ENCODE results near the gene MAN2A1.
A peak's percentile ranks its signal among the peaks of the same experiment; 100 is the strongest.

Gene MAN2A1

DNA sequence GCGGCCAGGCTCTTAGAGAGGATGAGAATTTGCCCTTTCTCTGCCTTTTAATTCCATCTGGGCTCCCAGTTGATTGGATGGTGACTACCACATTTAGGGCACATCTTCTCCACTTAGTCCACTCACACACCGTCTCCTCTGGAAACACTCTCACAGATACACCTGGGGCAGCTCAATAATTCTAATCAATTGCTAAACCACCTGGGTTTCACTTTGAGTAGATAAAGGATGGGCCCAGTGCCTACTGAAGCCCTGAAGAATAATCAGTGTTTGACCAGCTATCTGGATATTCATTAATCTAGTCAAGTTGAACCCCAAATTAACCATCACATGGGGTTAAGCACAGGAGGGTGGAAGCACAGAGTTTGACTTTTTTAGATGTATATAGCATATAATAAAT is 19.1 kb downstream of the MAN2A1 start:
- DNase-seq, result no peak

DNA sequence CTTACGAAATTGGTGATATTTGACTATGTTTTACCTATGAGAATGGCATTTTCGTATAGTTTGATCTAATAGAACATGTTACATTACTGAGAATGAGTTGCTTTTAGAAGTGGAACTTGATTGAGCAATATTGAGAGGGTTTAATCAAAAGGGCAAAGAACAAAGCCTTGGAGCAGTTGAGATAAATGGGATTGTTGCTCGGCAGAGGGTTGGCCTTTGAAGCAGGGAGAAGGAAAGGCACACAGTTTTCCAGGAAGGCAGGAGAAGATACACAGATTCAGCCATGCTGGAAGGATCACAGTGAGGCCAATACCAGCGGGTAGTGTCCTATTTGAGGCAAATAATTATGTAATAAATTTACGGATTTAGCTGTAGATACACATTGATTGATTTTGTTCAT is 19.5 kb downstream of the MAN2A1 start:
- DNase-seq, result no peak

DNA sequence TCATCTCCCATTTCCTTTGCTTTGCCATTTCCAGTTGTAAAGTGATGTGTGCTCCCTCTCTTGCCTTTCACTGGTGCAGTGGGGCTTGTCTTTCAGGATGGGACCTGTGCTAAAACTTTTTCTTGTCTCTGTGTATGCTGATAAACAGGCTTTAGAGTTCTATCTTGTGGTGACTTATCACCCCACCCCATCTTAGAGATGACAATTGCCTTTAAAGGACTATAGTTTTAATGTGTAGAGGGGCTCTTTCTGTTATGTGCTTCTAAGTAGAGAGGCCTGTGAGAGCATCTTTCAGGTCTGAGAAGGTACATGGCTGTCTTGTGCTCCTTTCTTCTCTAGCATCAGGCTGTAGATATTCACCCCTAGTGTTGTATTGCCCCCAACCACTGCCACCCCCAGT is 21.9 kb downstream of the MAN2A1 start:
- no peak for DNase-seq

DNA sequence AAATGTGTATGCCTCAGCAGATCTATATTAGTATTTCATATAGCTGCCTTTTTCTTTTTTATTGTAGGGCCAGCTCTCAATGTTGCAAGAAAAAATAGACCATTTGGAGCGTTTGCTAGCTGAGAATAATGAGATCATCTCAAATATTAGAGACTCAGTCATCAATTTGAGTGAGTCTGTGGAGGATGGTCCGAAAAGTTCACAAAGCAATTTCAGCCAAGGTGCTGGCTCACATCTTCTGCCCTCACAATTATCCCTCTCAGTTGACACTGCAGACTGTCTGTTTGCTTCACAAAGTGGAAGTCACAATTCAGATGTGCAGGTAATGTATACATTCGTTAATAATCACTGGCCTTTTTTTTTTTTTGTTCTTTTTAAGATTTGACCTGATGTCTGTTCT is 23.7 kb downstream of the MAN2A1 start:
- no peak for DNase-seq

DNA sequence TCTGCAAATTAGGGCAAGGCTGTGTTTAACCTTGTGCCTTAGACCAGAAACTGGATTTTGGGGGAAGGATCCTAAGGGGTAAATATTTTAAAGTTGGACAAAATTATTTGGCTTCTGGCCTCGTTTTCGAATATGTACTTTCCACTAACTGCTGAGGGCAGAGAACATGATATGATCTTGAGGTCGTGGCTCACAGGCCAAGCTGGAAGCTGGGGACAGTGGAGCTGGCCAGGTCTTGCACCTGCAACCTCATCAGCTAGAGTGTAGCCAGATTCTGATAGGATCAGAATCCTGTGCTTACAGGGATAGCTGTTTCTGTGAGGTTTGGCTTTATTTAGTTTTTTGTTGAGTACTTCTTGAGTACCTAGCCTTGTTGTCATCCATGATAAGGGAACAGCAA is 24.9 kb downstream of the MAN2A1 start:
- no peak for DNase-seq

DNA sequence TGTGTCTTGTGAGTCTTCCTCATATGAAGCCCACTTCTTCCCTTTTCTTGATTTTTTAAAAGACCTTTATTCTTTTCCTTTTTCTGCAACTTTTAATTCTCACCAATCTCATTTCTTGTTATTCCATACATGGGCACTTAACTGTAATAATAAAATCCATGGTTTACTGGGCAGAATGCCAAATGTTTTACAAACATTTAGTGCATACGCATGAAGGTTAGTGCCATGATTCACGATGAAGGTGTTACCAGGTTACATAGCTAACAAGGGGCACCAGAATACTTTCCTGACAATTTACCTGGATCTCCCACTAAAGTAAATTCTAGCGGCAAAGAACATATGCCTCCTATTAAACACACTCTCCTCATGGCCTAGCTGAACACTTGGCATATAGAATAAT is 28.5 kb downstream of the MAN2A1 start:
- no peak for DNase-seq

DNA sequence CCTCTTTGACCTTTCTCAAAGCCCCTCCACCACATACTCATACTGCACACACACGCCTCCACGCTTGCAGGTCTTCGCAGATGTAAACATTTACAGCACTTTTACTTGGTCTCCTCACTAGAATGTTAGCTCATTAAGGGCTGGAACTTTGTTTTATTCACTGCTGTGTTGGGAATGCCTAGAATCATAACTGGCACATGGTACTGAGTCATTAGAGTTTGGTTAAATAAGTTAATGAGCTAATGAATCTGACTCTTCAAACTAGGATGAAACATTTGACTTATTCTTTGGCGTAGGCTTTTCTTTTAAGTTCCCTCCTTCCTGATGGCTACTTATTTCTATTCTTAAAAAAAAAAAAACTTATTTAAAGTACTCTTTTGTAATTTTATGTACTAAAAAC is 28.9 kb downstream of the MAN2A1 start:
- DNase-seq, result no peak

DNA sequence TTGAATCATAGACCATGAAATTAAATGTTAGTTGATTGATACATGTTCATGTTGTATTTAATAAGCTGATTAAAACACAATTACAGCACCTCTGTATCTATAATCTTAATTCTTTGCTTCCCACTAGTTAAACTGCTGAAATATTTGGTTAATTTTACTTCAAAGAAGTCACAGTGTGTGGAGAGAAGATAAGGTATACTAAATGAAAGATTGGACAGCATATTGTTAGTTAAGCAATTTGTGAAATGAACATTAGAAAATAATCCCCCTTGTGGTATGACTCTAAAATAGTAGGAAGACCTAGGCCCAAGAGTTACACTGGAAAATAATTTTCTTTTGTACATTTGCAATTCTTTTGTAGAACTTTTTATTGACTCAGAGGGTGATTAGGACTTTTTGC is 30.3 kb downstream of the MAN2A1 start:
- no peak for DNase-seq

DNA sequence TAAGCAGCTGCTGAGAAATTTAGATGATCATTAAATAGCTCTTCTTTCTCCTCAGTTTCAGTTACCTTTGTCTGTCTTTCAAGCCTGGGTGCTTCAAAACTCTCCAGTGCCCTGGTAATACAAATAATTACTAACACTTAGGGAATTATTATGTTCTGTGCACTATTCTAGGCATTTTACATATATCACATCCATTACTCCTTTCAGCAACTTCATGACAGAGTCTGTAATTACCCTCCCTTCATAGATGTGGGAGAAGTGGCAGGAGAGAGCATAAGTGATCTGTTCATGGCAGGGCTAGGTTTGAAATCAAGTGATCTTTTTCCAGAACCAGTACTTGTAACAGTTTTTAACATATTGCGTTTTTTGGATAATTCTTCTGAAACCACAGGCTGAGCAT is 32.0 kb downstream of the MAN2A1 start:
- DNase-seq, result no peak

DNA sequence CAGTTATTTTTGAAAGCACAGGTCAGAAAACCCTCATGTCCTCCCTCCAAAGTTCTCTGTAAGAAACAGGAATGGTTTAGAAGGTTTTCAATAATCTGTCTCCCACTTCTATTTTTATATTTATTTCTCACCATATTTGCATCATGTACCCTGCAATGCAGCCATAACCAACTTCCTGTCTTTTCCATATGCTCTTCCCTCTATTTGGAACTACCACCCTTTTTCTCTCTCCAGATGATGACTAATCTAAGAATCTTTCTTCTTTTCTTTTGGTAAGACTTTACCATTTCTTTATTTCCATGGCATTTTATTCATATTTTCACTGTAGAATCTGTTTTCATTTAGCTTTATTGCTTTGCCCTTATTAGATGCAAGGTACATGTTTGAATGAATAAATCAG is 33.9 kb downstream of the MAN2A1 start:
- DNase-seq, result no peak

DNA sequence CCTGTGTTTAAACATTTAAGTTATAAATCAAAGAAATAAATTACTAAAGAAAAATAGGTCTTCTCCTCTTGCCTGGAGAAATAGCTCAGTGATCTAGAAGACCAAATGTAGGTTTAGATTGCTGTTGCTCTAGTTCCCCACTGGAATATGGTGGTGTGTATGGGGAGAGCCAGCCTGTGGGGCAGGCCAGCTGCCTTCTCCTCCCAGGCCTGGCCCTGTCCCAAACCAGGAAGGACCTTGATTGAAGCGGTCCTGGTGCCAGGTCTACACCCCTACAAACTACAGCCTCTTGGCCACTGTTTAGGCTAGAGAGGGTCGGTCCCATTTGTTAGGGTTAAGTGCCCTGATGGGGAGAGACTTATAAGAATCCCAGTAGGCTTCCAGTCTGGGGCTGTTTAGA is 35.4 kb downstream of the MAN2A1 start:
- no peak for DNase-seq

DNA sequence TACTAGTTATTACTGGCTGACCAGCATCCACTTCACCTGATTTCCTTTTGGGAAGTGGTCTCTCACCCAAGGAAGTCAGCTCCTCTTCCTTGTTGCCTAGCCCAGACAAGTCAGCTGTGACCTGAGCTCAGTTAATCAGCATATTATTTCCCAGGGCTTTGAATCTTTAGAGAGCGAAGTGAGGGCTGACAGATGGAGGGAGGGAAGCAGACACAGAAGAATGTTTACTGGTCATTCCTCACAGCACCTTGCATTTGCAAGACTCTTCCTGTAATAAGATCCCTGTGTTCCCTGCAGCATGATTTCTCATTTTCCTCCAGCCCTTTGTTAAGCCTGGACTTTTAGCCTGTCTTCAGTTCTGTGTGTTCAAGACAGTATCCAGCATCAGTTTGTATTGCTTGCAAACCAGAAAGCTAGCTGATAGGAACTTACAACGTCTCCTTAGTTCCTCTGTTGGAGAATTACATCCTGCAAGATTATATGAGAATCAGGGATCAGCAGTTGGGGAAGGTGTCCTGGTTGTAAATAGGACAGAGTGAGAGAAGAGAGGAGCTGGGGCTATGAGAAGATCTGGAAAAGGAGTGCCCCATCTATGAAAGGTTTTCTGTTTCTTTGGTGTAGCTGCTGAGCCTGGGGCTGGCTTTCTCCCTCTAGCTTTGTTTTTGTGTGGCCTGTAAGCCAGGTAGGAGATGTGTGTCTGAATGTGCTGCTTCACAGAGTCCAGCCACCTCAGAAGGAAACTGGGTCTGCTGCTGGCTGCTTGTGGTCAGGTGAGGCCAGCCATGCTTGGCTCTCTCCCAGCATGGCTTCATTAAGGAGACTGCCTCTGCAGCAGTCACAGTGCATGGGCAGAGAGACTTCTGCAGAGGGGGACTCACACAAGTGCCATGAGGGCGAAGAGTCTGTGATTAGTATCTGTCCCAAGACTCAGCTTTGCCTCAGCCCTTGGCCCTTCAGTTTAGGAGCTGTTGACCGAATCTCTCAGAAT is 50.3 kb downstream of the MAN2A1 start:
- peak; percentile 47 for DNase-seq

DNA sequence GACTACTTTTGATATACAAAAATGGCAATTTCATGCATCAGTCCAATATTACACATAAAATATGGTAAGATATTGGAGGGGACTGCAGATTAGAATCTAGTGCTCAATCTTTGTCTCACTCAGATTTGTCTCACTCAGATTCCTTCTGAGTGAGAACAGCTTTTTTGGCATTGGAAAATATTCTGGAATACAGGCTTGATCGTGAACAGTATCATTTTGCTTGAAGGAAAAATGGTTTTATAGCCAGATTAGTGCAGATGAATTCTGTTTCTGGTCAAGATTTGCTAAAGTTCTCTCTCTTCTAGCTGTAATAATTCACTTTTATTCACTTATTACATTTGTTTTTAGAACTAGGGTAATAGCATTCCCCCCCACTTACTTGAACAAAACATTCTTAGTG is 51.2 kb downstream of the MAN2A1 start:
- DNase-seq, result no peak

DNA sequence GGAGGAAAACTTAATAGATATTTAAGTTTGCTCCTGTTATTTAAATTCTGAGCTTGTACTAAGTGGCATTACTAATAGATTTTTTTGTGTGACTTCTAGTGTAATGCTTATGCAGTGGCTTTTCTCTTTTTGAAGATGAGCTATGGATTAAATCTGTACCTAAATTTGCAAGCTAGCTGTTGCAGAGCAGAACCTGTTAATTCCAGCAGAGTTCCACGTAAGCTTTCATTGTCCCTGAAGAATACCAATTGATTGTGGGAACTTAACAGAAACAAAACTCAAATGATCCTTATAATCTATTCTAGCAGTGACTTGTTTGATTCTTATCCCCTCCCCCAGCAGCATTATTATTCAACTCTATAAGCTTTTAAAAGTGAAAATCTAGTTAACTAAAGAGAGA is 51.7 kb downstream of the MAN2A1 start:
- DNase-seq, result no peak

DNA sequence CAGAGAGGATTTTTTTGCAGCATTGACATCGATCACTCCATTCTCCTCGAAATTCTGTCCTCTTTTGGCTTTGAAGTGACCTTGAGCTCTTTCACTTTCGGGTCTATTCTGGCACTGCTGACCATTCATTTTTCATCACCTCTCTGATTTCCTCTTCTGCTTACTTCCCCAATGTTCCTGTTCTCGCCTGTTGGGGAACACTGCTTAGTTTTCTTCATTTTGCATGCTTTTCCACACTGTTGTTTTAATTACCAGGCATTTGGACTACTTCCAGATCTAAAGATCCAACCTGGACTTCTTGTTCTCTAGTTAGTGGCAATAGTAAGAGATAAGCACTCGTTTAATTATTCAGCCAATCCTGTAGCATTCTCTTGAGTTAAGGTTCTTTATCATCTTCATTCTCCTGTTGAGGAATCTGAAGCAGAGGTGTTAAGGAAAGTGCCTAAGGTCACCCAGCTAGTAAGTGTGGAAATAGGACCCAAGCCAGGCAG is 53.4 kb downstream of the MAN2A1 start:
- DNase-seq, result no peak

DNA sequence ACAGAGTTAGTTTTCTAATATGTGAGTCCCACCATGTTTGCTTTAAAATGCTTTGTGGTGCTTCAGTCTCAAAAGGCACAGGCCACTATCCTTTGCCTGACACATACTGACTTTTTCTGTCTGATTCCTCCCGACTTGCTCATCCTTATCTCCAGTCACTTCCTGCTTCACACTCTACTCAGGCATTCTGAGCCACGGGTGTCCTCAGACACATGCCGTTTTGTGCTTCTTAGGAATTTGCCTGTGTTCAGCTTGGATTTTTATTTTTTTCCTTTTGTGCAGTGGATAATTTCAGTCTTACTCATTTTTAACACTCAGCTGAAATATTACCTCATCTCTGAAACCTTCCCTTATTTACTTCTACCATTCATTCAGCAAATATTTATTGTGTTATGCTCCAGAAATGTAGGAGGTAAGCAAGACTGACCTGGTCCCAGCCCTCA is 54.1 kb downstream of the MAN2A1 start:
- peak; percentile 32 for DNase-seq

DNA sequence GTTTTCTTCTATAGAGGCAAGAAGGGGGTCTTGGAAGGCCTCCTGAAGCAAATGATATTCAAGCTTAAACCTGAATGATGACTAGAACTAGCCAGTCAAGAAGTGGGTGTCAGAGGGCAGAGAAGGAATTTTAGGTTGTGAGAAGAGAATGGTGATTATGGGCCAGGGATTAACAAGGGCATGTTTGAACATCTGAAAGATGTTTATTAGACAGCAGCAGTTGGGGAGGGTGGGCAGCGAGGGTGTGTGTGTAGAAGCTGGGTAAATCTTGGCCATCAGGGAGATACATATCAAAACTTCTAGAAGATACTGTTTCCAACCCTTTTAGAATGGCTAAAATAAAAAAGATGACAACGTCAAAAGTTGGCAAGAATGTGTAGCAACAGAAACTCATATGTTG is 54.5 kb downstream of the MAN2A1 start:
- DNase-seq, result no peak

DNA sequence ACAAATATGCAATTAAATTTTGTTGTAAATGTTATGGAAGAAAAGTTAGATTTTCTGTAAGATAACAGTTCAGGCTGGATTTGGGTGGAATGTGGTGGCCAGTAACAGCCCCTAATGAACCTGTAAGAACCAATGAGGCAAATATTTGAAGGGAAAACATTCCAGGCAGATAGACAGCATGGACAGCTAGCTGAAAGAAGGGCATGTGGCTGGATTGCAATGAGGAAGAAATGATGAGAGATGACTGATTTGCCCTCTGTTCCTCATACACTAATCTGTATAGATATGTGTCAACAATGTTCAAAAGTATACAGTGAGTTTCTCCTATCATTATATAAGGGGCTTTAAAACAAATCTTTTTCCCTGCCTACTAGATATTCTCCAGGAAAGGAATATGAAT is 58.8 kb downstream of the MAN2A1 start:
- DNase-seq, result peak; percentile 34

DNA sequence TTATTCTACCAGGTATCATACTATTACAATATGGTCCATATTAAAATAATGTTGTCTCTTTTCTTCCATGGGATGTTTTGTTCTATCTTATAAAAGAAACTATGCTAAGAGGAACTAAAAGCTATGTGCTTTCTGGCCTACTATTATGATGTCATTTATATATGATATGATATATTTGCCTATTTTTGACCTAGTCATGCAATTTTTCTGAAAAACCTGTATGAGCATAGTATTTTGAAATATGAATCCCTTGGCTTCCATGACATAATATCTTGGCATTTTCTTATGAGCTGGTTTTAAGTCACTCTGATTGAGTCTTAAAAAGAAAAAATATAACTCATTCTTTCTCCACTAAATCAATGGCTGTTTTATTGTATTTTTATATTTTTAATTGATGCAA is 60.7 kb downstream of the MAN2A1 start:
- no peak for DNase-seq

DNA sequence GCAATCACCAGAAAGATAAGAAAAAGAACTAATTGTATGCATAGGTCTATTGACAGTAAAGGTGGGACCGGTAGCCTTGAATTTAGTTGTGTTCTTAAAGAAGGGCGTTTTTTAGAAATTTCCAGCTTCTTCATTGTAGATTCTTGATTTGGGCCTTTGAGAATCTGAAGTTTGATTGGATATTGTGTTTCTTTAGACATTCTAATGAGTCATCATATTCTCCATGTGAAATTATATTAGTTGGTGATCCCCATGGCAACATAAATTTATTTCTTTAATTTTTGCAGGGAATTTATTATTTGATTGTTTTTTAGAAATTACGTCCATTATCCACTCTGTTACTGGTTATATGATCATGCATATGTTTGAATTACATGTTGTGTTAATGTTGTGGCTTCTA is 63.6 kb downstream of the MAN2A1 start:
- no peak for DNase-seq

DNA sequence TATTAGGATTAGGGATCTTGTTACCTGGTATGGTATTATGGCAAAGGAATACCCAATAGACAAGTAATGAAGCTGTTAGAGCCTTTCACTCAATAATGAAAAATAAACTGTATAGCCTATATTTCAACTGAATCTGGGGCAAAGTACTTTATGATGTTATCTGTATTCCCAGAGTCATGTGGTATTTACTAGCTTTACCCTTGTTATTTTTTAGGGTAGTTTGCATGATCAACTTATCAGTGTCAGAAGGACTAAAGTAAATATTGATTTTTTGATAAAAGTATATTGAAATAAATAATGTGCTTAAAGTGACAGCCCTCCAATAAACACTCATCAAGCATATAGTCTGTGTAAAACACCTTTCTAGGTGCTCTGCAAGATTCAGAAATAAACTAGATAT is 64.6 kb downstream of the MAN2A1 start:
- no peak for DNase-seq

DNA sequence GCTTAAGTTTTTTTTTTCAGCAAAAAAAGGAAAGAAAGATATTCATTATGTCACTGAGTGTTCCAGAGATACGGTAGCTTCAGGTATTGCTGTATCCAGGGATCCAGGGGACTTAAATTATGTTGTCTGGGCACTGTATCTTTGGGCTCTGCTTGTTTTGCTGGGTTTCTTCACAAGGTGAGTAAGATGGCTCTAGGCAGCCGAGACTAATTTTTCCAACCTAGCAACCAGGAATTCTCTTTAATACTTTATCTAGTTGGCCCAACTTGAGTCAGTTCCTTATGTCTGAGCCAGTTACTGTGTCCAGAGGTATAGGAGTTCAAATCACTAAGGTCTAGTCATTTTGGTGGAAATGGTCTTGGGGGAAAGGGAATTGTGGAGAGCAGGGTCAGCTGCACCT is 66.0 kb downstream of the MAN2A1 start:
- DNase-seq, result no peak

DNA sequence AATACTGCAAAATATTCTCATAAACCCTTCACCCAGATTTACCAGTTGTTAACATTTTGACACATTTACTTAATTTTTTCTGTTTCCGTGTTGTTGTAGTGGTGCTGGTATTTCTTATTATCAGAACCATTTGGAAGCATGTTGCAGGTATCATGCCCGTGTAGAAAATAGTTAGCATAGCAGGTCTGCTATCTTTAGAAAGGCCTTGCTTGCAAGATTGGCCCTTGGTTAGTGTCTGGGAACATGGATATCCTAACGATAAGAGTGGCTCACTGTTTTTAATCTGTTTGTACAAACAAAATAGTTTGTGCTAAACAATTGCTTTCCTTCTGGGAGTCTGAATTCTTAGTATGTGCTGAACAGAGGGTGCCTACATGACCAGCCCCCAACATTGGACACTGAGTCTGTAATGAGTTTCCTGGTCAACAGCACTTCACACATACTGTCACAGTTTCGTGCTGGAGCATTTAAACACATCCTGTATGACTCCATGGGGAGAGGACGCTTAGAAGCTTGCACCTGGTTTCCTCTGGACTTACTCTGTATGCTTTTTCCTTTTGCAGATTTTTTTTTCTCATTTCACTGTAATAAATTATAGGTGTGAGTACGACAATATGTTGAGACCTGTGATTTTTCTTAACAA is 66.9 kb downstream of the MAN2A1 start:
- no peak for DNase-seq

DNA sequence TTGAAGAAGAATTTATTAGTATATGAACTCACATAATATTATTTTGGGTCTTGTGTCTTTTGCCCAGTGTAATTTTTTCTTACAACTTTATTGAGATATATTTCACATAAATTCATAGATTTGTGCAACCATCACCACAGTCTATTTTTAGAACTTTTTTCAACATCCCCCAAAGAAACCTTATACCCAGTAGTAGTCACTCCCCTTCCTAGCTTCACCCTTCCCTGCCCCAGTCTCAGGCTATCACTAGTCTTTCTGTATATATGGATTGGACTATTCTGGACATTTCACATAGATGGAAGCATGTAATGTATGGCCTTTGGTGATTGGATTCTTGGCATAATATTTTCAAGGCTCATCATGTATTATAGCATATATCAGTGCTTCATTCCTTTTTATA is 67.8 kb downstream of the MAN2A1 start:
- DNase-seq, result no peak

All from retina (tissue), 1 donor.